CD4-positive, alpha-beta T cell treated with Interleukin-6 for 4 hours (primary cell): ENCODE measurements around the gene STRBP.
"Not testable (repeated sequence)": the region's sequence is repeated elsewhere in the genome, so short reads cannot be mapped to it uniquely, and the experiment has no call there.

ENCODE experiments used
- DNase-seq: peaks from one replicate; pipeline ENCODE4 v3.0.0-alpha.2; 2020; ENCODE audit warnings: mixed read lengths

Gene STRBP

DNA sequence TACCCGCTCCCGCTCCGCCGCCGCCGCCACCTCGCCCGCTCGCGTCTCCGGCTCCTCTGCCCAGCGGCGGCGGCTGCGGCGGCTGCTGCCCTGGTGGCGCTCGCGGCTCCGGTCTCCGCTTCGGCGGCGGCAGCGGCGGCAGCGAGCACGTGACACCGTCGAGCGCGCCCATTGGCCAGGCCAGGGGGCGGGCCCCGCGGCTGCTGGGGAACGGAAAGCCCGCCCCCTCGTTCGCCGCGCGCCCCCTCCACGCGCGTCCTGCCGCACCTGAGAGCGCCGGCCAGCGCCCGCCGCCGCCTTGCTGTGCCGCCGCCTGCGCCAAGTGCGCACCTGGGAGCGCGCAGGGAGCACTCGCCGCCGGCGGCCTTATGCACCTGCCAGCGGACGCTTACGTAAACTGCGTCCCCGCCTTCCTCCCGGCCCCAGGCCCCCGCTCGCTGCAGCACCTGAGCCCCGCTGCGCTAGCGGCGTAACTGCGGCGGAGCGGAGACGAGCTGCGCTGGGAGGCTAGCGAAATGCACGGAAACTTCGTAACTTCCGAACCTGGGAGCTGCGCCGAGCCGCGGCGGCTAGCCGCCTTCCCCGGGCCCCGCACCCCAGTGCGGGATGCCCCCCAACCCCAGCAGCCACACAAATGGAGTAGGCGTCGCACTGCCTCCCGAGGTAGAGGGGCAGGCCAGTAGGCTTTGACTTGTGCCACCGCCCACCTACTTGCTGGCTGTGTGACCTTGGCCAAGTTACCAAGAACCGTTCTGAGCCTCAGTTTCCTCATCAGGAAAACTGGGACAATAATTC is at the start of gene STRBP:
STRBP (minus strand) TSS at position 122 of the 795 bp plus-strand sequence. CDS start 84,452 bp downstream, outside the sequence.
- DNase-seq = peak; percentile 95

DNA sequence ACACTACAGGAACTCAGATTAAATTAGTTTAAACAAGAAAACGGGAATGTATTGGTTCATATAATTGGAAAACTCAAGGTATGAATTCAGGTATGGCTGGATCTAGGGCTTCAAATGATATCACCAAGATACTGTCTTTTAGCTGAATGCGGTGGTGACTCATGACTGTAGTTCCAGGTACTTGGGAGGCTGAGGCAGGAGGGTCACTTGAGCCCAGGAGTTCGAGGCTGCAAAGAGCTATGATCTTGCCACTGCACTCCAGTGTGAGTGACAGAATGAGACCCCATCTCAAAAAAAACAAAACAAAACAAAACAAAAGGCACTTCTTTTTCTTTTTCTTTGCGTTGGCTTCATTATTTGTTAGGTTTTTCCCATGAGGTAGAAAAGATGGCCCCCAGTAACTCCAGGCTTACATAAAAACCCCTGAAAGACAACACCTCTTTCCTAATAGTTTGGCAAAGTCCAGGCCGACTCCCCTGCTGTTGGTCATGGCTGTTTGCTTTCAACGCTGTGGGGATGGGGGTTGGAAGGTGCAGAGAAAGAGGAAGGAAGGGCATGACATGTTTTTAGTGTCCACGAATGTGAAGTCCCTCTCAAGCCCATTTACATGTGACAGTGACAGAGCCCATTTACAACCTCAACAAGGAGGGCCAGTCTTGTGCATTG is 47.8 kb upstream of the STRBP start:
- DNase-seq = no peak

DNA sequence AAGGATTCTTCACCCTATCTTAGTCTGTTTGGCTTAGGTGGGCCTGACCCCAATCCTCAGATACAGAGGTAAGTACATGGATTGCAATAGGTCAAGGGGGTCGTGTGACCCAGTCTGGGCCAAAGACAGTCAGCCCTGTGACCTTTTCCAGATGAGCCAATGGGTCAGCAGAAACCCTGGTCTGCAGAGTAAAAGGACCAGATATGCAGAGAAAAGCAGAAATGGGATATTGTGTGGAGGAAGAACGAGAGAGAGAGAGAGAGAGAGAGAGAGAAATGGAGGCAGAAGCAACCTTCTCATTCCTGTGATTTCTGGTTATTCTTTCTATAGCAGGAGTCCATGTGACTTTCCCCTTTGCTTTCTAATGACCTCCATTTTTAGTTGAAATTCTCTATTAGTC is 47.2 kb upstream of the STRBP start:
- DNase-seq = no peak

DNA sequence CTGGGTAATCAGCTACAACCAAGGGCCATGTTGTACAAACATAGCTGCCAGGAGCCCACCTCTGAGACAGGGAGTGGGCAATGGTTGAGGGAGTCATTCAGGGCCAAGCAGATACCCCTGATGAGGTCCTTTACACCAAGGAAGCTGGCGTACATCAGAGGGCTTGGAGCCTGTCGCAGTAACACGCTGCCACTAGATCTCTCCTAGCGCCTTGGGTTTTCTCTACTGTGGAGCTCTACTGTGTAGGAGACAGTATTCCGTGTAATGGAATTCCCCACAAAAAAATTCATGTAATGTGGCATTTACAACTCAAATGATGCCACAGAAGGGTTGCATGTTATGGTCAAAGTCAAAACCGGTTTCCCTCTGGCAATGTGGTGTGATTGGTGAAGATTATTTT is 46.2 kb upstream of the STRBP start:
- no peak for DNase-seq

DNA sequence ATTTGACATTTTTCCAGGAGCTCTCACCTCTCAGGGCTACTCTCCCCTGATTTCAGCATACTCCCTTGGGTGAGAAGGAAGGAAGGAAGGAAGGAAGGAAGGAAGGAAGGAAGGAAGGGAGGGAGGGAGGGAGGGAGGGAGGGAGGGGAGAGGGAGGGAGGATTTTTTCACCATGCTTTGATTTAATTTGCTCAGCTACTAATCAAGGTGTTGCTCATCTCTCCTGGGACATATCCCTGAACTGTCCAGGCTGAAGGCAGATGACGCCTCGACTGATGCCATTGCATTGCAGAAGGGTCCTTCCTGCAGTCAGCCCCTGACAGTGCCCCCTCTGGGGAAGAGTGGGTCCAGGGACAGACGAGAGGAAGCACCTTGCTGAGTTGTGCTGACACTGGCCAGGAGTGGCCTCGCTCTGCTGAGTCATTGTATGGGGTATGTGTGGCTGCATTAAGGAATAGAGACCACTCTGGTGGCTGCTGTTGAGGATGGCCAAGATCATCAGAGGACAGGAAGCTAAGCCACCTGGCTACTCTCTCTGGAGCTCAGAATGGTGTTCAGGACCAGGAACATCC is 44.0 kb upstream of the STRBP start:
- no peak for DNase-seq

DNA sequence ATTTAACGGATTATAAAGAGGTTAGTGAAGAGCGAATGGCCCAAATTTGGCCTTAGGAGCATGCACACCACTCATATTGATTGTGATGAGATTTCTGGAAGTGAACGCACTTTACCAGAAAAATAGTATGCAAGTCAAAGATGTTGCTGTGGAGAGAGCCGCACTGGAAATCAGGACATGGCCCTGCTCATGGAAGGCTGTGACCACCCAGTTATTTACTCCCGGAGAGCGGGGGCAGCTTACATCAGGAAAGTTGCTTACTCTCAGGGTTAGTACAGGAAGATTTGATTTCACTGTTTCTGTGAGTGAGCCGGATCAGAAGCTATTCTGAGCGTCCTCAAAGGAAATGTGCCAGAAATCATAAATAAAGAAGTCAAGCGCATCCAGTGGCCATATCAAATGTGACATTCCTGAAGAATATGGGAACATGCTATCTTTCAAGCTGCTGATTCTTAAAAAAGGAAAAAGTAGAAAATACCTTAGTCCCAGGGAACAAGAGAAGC is 42.9 kb upstream of the STRBP start:
- DNase-seq = no peak

DNA sequence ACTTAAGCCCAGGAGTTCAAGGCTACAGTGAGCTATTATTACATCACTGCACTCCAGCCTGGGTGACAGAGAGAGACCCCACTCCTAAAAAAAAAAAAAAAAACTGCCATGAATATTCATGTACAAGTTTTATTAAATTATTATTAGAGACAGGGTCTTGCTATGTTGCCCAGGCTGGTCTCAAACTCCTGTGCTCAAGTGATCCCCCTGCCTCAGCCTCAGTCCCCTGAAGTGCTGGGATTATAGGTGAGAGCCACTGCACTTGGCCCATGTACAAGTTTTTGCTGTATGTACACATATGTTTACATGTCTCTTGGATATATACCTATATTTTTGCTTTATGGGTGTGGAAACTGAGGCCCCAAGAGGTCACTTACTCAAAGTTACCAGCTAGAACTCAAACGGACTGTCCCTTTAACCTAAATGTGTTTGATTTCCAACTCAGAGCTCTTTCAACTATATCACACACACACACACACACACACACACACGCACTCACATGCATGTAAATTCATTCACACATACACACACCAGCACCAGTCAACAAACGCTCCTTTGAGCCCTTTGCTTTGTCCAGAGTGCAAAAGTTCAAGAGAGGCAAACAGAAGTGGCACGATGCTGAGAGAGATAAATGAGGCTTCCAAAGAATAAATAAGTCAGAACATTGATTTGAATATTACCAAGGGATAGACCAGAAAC is 42.3 kb upstream of the STRBP start:
- DNase-seq = no peak

DNA sequence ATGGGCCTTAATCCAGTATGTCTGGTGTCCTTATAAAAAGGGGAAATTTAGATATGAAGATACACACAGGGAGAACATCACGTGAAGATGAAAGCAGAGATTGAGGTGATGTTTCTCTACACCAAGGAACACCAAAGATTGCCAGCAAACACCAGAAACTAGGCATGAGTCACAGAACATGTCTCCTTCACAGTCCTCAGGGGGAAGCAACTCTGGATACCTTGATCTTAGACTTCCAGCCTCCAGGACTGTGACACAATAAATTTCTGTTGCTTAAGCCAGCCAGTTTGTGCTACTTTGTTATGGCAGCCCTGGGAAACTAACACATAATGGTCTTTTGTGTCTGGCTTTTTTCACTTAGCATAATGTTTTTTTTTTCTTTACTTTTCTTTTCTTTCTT is 41.2 kb upstream of the STRBP start:
- DNase-seq = no peak

DNA sequence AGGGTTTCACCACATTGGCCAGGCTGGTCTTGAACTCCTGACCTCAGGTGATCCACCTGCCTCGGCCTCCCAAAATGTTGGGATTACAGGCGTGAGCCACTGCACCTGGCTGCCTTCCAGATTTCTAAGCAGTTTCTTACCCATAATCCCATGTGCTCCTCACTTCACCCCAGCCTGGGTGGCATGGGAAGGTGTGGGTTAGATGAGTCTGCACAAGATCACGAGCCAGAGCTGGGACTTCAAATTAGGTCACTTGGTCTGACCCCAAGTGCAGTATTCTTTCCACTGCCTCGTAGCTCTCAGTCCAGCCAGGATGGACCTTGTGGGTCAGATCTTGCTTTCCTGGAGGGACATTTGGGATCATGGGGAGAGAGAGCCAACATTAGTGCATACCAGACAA is 37.5 kb upstream of the STRBP start:
- no peak for DNase-seq

DNA sequence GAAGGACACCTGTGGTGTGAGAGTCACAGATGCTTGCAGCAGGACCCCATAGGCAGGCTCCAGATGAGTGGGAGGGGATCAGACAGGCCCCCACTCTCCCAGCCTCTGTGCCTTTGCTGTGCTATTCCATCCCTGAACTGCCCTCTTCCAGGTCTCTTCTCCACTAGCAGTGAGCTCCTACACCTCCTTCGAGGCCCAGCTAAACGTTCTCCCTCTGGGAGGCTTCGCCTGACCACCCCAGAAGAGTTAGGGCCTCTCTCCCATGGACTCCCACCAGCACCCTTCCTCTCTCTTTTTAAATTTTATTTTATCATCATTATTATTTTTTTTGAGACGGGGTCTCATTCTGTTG is 35.9 kb upstream of the STRBP start:
- DNase-seq = no peak

DNA sequence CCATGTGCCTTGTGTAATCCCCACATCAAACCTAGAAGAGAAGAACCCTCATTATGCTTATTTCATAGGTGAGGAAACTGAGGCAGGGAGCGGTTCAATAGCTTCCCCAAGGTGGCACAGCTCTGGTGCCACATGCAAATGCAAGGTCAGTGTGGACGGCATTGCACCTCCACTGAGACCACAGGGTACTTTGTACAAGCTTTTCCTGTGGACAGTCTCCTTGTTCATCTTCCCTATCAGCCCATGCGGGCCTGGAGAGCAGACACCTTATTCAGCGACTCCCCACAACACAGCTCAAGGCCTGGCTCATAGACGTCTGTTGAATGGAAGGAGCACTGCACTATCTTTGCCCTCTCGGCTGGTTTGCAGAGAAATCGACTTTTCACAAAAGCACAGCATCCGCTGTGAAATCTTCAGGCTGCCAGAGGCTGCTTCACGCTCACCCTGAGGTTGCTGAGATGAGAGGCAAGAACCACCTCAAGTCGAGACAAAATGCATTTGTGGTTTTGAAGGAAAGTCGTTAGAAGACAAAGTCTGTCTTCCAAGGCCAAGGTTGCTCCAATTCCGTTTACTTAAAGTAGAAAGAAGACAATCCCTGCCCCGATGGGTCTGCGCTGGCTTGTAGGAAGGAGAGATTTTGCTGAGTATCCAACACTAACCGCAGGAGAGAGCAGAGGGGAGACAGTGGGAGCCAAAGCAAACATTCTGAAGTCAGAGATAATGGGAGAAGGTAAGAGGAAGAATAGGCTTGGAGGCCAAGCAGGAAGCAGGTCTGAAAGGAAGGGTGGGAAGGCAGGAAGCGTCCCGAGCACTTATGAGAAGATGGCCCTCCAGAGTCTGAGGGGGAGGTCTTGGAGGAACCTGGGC is 34.2 kb upstream of the STRBP start:
- peak; percentile 42 for DNase-seq

DNA sequence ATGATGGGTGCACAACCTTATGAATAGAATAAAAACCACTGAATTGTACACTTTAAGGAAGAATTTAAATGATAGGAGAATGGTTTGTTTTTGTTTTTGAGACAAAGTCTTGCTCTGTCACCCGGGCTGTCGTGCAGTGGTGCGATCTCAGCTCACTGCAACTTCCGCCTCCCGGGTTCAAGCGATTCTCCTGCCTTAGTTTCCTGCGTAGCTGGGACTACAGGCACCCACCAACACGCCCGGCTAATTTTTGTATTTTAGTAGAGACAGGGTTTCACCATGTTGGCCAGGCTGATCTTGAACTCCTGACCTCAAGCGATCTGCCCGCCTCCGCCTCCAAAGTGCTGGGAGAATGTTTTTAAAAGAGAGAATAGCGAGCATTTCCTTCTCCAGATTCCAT is 33.5 kb upstream of the STRBP start:
- not testable (repeated sequence) for DNase-seq

DNA sequence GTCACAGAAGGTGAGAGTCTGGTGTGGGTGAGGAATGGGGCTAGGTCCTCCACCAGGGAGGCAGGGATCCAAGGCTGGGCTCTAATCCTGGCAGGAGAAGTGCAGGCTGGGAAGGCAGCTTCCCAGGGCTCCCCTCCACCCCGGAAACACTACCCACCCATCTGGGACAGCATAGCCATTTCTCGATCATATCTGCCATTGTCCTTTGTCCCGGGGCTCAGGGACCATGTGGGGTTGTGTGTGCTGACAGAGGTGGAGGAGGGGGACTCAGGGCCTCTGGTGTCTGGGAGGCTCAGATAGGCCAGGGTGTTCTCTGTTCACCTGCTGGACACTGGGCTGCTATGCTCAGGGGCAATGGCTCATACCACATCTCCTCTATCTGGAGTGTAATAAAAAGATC is 32.2 kb upstream of the STRBP start:
- DNase-seq = no peak

DNA sequence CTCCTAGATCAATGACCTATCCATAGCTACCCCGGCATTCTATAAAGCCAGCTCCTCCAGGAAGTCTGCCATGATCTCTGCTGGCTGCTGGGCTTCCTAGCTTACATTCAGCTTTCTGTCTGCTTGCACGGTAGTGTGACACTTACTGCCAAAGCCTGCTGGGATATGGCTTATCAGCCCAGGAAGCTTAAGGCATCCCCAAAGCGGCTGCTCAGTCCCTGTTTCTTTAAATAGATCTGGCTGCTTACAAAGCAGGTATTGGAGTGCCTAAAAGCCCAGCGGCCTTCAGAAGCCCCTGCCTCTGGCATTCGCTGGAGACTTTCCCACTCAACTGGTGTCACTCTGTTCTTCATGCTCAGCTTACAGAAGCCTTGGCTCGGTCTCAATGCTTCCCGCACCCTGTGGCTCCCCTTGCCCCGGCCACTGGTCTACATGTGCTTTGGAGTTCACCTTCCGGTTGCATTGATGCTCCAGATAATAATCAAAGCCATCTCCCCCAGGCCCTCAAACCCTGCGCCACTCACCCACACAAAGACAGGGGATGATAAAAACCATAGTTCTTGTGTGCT is 31.3 kb upstream of the STRBP start:
- DNase-seq = no peak

DNA sequence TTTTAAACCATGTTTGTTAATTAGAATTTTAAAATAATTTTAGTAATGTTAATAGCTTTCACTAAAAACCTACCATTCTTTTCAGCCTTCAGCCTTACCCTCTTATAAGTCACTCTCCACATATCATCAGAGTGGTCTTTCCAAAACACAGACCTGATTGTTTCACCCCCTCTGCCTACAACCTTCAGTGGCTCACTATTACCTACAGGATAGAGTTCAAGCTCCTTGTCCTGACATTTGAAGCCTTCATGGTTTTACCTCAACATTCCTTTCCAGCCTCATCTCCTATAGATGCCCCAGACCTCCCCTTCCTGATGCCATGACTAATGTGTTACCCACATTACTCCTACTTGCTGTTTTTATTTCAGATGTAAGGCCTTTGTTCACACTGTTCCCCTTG is 27.8 kb upstream of the STRBP start:
- no peak for DNase-seq

DNA sequence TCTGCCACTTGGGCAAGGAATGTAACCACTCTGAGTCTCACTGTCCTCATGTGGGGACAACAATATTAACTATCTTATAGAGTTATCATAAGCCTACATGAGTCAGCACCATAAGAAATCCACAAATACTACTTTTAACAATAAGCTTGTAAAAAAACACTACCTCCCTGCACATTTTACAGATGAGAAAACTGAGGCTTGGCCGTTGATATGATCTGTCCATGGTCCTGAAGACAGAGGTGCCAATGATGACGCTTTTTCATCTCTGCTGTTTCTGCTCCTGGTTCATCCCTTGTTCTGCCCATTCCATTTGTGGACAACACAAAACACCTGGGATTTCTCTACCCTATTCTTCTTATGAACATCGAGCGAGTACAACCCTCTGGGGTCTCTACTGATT is 23.4 kb upstream of the STRBP start:
- DNase-seq = no peak

DNA sequence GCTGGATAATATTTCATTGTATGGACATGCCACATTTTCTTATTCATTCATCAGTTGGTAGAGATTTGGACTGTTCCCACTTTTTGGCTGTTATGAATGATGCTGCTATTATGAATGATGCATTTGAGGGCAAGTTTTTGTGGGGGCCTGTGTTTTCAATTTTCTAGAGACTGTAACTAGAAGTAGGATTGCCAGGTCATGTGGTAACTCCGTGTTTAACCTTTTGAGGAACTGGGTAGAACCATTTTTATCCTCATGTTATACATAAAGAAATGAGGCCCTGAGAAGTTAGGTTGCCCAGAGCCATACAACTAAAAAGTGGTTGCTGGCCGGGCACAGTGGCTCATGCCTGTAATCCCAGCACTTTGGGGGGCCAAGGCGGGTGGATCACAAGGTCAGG is 22.4 kb upstream of the STRBP start:
- DNase-seq = no peak

DNA sequence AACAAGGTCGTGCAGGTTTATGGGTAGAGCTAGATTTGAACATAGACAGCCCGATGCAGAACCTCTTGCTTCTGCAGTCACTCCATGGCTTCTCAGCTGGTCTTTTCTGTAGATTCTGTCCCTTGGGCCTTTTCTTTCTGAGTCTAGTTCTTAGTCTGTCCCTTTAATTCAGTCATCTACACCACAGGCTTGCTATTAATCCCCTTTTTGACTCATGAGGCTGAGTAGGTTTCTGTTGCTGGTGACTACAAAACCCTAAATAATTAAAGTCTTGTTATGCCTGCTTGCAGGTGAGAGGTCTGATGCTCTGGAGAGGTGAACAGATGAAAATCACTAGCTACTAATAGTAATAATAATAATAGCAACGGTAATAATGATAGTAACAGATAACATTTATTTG is 19.3 kb upstream of the STRBP start:
- no peak for DNase-seq

DNA sequence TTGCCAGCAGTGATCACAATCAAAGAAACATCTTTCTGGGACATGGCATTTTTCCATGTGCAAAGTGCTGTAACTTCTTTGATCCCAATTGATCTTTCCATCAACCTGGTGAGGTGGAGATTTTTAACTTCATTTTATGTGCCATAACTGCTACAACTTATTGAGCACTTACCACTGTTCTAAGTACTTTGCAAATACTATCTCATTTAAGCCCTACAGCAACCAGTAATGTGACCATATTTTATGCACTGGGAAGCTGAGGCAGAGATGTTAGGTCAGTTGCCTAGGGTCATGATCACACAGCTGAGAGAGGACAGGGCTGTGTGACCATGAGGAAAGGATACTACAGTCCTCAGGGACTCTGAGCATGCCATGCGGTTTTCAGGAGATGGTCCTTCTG is 17.9 kb upstream of the STRBP start:
- DNase-seq = no peak

DNA sequence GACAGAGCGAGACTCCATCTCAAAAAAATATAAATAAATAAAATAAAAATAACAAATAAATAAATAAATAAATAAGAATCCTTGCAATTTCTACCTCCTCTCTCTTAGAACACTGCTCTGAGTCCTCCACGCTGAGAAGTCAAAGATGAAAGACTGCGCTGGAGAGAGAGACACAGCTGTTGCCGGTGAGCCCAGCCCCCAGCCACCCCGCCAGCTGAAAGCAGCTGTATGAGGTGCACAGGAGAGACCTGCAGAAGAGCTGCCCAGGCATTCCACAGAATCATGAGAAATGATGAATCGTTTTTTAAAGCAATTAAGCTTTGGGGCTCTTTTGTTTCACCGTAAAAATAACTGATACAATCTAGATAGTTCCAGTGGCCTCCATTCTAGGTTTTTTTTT is 16.3 kb upstream of the STRBP start:
- DNase-seq = no peak

DNA sequence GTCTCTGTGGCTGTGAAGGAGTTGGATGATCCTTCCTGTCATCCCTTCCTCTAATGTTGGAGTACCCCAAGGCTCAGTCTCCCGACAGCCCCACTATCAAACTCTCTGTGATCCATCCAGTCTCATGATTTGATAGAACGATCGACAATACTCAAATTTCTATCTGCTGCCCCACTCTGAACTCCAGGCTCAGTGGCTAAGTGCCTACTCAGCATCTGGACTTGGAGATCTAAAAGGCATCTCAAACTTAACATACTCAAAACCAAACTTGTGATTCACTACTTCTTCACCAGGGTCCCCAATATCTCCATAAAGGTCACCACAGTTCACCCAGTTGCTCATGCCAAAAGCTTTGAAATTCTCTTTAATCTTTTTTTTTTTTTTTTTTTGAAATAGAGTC is 15.1 kb upstream of the STRBP start:
- no peak for DNase-seq

DNA sequence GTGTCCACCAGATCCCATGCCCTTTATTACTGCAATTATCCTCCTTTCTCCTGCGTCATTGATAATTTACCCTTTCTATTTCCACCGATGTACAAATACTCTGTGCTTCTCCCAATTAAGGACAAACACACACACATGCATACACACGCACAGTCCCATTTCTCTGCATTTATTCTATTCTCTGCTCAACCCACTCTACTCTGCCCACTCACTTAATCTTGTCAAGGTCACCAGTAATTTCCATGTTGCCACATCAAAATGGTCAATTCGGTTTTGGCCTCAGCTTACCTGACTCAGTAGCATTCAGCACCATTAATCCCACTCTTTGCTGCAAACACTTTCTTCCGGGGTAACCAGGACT is 14.6 kb upstream of the STRBP start:
- DNase-seq = no peak
